DOHH2 (cell line): ENCODE results near the gene TEX54.

Experiments
- H3F3A ChIP-seq: fragments of 200-600 bp; sonication (generic), shearing (Covaris generic); 2 replicates; pipeline ENCODE4 v1.6.0; 2016; ENCODE audit warnings: antibody characterized with exemption, mild to moderate bottlenecking; ENCODE audit not compliant: control insufficient read depth, insufficient read depth
- H3K27ac ChIP-seq: fragments of 200-600 bp; sonication (generic); 2 replicates; pipeline ENCODE4 v1.5.1; 2014; ENCODE audit warnings: low read depth, mild to moderate bottlenecking, low read length, moderate library complexity
- H3K27me3 ChIP-seq: fragments of 200-600 bp; sonication (generic); 2 replicates; pipeline ENCODE4 v1.6.1; 2014; ENCODE audit warnings: mild to moderate bottlenecking, low read length, mixed read lengths; ENCODE audit not compliant: control insufficient read depth
- H3K36me3 ChIP-seq: fragments of 200-600 bp; sonication (generic); 2 replicates; pipeline ENCODE4 v1.6.1; 2014; ENCODE audit warnings: mild to moderate bottlenecking, low read length, moderate library complexity, mixed read lengths; ENCODE audit not compliant: control insufficient read depth
- H3K4me1 ChIP-seq: fragments of 200-600 bp; sonication (generic); 2 replicates; pipeline ENCODE4 v1.6.1; 2014; ENCODE audit warnings: mild to moderate bottlenecking, low read length, mixed read lengths; ENCODE audit not compliant: control insufficient read depth
- H3K4me2 ChIP-seq: fragments of 200-600 bp; sonication (generic); 2 replicates; pipeline ENCODE4 v1.6.0; 2014; ENCODE audit warnings: mild to moderate bottlenecking, low read length, moderate library complexity
- H3K4me3 ChIP-seq: fragments of 200-600 bp; sonication (generic); 2 replicates; pipeline ENCODE4 v1.5.1; 2014; ENCODE audit warnings: mild to moderate bottlenecking, low read length, mixed read lengths
- H3K79me2 ChIP-seq: fragments of 200-600 bp; sonication (generic); 2 replicates; pipeline ENCODE4 v1.6.1; 2014; ENCODE audit warnings: mild to moderate bottlenecking, low read length, mixed read lengths; ENCODE audit not compliant: control insufficient read depth
- H3K9me2 ChIP-seq: fragments of 200-600 bp; sonication (generic); replicated peaks from 2 replicates; pipeline ENCODE4 v1.6.1; 2014; ENCODE audit warnings: mild to moderate bottlenecking, low read length, mixed read lengths; ENCODE audit not compliant: control insufficient read depth
- H3K9me3 ChIP-seq: fragments of 200-600 bp; sonication (generic); 2 replicates; pipeline ENCODE4 v1.6.1; 2014; ENCODE audit warnings: antibody characterized with exemption, low read length, mixed read lengths; ENCODE audit not compliant: control insufficient read depth, insufficient read depth
- H4K20me1 ChIP-seq: fragments of 200-600 bp; sonication (generic); 2 replicates; pipeline ENCODE4 v1.6.0; 2014; ENCODE audit warnings: low read depth, mild to moderate bottlenecking, antibody characterized with exemption, low read length, moderate library complexity; ENCODE audit not compliant: control insufficient read depth, insufficient read depth
- EZH2phosphoT487 ChIP-seq: fragments of 200-600 bp; sonication (generic); IDR thresholded peaks from 2 replicates; pipeline ENCODE4 v1.6.1; 2017; ENCODE audit warnings: borderline replicate concordance, mild to moderate bottlenecking, antibody characterized with exemption, low read length, moderate library complexity, mixed read lengths
- TF ChIP-seq, protein P1 (sequence below): fragments of 200-600 bp; sonication (generic); IDR thresholded peaks from one replicate; pipeline ENCODE4 v1.5.1; 2014; ENCODE audit warnings: antibody characterized with exemption, mild to moderate bottlenecking, low read depth, low read length; ENCODE audit not compliant: poor library complexity, severe bottlenecking

TEX54 gene

DNA sequence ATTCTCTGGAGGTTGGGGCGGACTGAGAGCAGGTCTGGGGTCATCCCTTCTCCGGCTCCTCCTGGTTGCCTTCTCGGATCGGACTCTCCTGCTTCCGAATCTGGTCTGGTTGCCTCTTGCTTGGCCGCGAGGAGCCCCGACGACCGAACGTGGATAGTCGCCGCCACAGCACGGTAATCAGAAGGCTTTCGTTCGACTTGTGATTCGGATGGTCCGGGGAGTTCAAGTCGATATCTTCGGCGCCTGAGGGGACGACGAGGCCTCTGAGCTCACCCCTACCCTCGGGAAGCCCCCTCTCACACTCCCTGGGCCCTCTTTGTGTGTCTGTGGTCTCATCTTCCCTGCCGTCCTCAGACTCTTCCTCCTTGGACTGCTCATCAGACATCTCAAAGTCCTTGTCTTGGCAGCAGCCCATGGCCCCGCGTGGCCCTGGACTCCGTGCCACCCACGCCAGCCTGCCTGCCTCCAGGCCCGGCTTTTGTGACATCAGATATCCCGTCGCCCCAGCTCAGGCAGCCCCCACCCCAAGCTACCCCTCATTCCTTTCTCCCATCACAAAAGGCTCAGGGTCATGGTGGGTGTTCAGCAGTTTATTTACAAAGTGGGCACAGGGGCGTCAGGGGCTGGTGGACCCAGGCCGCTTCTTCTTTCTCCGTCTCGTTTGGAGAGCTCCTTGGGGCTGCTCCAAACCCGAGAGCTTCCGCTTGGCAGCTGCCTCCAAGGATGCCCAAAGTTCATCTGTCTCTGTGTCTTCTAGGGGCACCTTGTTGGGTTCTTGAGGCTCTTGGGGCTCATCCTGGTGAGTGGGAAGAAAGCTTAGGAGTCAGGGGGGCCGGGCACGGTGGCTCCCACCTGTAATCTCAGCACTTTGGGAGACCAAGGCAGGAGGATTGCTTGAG lies at the start of gene TEX54:
Gene TEX54 (minus strand): TSS at position 506 of the 899 bp plus-strand sequence.
- peak within 1 kb of the TSS; percentile 99 for H3K4me3 ChIP-seq
- no peaks in the 10 kb centered on the region for H4K20me1 ChIP-seq
- peaks cover 15% of the 10 kb centered on the region for H3F3A ChIP-seq
- no peaks in the 10 kb centered on the region for H3K9me2 ChIP-seq
- peak within 1 kb of the TSS; percentile 99 for H3K4me2 ChIP-seq
- H3K27me3 ChIP-seq = no peaks in the 10 kb centered on the region
- peaks cover 23% of the 10 kb centered on the region for H3K4me1 ChIP-seq
- TF ChIP-seq, protein P1, sequence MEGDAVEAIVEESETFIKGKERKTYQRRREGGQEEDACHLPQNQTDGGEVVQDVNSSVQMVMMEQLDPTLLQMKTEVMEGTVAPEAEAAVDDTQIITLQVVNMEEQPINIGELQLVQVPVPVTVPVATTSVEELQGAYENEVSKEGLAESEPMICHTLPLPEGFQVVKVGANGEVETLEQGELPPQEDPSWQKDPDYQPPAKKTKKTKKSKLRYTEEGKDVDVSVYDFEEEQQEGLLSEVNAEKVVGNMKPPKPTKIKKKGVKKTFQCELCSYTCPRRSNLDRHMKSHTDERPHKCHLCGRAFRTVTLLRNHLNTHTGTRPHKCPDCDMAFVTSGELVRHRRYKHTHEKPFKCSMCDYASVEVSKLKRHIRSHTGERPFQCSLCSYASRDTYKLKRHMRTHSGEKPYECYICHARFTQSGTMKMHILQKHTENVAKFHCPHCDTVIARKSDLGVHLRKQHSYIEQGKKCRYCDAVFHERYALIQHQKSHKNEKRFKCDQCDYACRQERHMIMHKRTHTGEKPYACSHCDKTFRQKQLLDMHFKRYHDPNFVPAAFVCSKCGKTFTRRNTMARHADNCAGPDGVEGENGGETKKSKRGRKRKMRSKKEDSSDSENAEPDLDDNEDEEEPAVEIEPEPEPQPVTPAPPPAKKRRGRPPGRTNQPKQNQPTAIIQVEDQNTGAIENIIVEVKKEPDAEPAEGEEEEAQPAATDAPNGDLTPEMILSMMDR = no peak
- no peak for TF ChIP-seq EZH2phosphoT487
- H3K27ac ChIP-seq = peak within 1 kb of the TSS; percentile 73
- no peaks in the 10 kb centered on the region for H3K9me3 ChIP-seq
- H3K36me3 ChIP-seq = peaks cover 57% of the 10 kb centered on the region
- peaks cover 60% of the 10 kb centered on the region for H3K79me2 ChIP-seq

DNA sequence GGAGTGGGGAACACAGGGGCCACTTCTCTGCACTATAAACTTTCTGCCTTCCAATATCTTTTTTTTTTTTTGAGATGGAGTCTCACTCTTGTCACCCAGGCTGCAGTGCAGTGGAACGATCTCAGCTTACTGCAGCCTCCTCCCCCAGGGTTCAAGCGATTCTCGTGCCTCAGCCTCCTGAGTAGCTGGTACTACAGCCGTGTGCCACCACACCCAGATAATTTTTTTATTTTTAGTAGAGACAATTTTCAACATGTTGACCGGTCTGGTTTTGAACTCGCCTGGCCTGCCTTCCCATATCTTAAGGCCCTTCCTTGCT lies 49.7 kb upstream of the TEX54 start:
- Histone ChIP-seq H3K4me3 (peak overlapping the region; percentile 92), H3F3A (peaks cover 24% of the 10 kb centered on the region), H3K4me2 (peak overlapping the region; percentile 99), H3K9me3 (no peaks in the 10 kb centered on the region), H3K9me2 (no peaks in the 10 kb centered on the region), H3K4me1 (peaks cover 30% of the 10 kb centered on the region), H4K20me1 (peaks cover 8% of the 10 kb centered on the region), H3K36me3 (peaks cover 85% of the 10 kb centered on the region), H3K27ac (peak overlapping the region; percentile 69), H3K79me2 (peaks cover 72% of the 10 kb centered on the region), H3K27me3 (no peaks in the 10 kb centered on the region)
- TF ChIP-seq, protein P1 = no peak
- no peak for TF ChIP-seq EZH2phosphoT487

- Histone ChIP-seq H3F3A (peaks cover 27% of the 10 kb centered on the region), H4K20me1 (peaks cover 11% of the 10 kb centered on the region), H3K79me2 (peaks cover 78% of the 10 kb centered on the region)
Observed at GRCh38 chr11:62881579-62882430, 49.2 kb upstream of the TEX54 start.

More at GRCh38 chr11:62881579-62882430, 49.2 kb upstream of the TEX54 start:
- Histone ChIP-seq H3K36me3 (peaks cover 85% of the 10 kb centered on the region), H3K27me3 (no peaks in the 10 kb centered on the region), H3K9me3 (no peaks in the 10 kb centered on the region), H3K9me2 (no peaks in the 10 kb centered on the region), H3K4me2 (peak overlapping the region; percentile 99), H3K4me3 (peak overlapping the region; percentile 92), H3K27ac (peak overlapping the region; percentile 69), H3K4me1 (peaks cover 30% of the 10 kb centered on the region)
- TF ChIP-seq, protein P1 = no peak
- no peak for TF ChIP-seq EZH2phosphoT487
